DND-41 (cell line): ENCODE data around the gene MOCOS.

Source experiments
- ATAC-seq: fragments of 200-7000 bp; cut with Tn5 transposase; 3 replicates; pipeline ENCODE4 v1.9.1; 2021; ENCODE audit warnings: low read depth; ENCODE audit not compliant: insufficient read depth
- DNase-seq: peaks from one replicate; pipeline ENCODE4 v3.0.0-alpha.2; 2020
- H2AFZ ChIP-seq: 2 replicates; pipeline ENCODE4 v1.6.0; 2012; ENCODE audit warnings: low read depth, low read length
- H3K27ac ChIP-seq: 2 replicates; pipeline ENCODE4 v1.5.1; 2012; ENCODE audit warnings: low read length, inconsistent platforms
- H3K27me3 ChIP-seq: fragments of 200-600 bp; sonication (generic); 2 replicates; pipeline ENCODE4 v1.6.0; 2012; ENCODE audit warnings: low read length, mild to moderate bottlenecking, inconsistent platforms; ENCODE audit not compliant: insufficient read depth, poor library complexity
- H3K36me3 ChIP-seq: 2 replicates; pipeline ENCODE4 v1.5.1; 2012; ENCODE audit warnings: low read length, inconsistent platforms; ENCODE audit not compliant: insufficient read depth
- H3K4me1 ChIP-seq: 2 replicates; pipeline ENCODE4 v1.5.1; 2012; ENCODE audit warnings: mild to moderate bottlenecking, low read length; ENCODE audit not compliant: insufficient read depth
- H3K4me2 ChIP-seq: 2 replicates; pipeline ENCODE4 v1.6.0; 2012; ENCODE audit warnings: mild to moderate bottlenecking, moderate library complexity, low read length, inconsistent platforms; ENCODE audit not compliant: insufficient read depth
- H3K4me3 ChIP-seq, 2 experiments: fragments of 200-600 bp in 1 of 2; shearing (Covaris generic) in 1 of 2; 2 replicates each; pipeline ENCODE4 v1.5.1; 2012 to 2016; ENCODE audit warnings: inconsistent platforms in 2 of 2, low read length in 2 of 2, mild to moderate bottlenecking in 2 of 2, low read depth in 1 of 2, moderate library complexity in 1 of 2
- H3K79me2 ChIP-seq: 2 replicates; pipeline ENCODE4 v1.6.0; 2012; ENCODE audit warnings: low read length, inconsistent platforms; ENCODE audit not compliant: insufficient read depth
- H3K9ac ChIP-seq: 2 replicates; pipeline ENCODE4 v1.6.0; 2012; ENCODE audit warnings: low read depth, mild to moderate bottlenecking, inconsistent platforms, low read length, moderate library complexity
- H3K9me3 ChIP-seq: 2 replicates; pipeline ENCODE4 v1.5.1; 2012; ENCODE audit warnings: low read length, moderate library complexity, mild to moderate bottlenecking, inconsistent platforms; ENCODE audit not compliant: insufficient read depth, severe bottlenecking
- H4K20me1 ChIP-seq: 2 replicates; pipeline ENCODE4 v1.6.0; 2012; ENCODE audit warnings: low read length; ENCODE audit not compliant: insufficient read depth
- EZH2 ChIP-seq: IDR thresholded peaks from 3 replicates; pipeline ENCODE4 v1.6.1; 2012; ENCODE audit warnings: borderline replicate concordance, low read depth, mild to moderate bottlenecking, moderate library complexity, low read length, inconsistent platforms; ENCODE audit not compliant: severe bottlenecking
- TF ChIP-seq, protein P1 (sequence below): IDR thresholded peaks from 2 replicates; pipeline ENCODE4 v1.5.1; 2012; ENCODE audit warnings: borderline replicate concordance, low read length, moderate library complexity, mild to moderate bottlenecking; ENCODE audit not compliant: poor library complexity, severe bottlenecking; ENCODE audit errors: extremely low read depth

MOCOS gene

GRCh38 chr18:36309436-36310391 is 122.4 kb downstream of the MOCOS start:
- Histone ChIP-seq H2AFZ (no peak overlapping the region), H4K20me1 (no peaks in the 10 kb centered on the region), H3K79me2 (no peaks in the 10 kb centered on the region), H3K36me3 (no peaks in the 10 kb centered on the region), H3K9me3 (no peaks in the 10 kb centered on the region), H3K9ac (no peak overlapping the region), H3K4me1 (no peaks in the 10 kb centered on the region), H3K27me3 (peaks cover 2% of the 10 kb centered on the region), H3K27ac (no peak overlapping the region), H3K4me3 (no peak overlapping the region), H3K4me2 (no peak overlapping the region)
- DNase-seq (no peak), ATAC-seq (no peak)
- TF ChIP-seq EZH2, result no peak
- TF ChIP-seq, protein P1, sequence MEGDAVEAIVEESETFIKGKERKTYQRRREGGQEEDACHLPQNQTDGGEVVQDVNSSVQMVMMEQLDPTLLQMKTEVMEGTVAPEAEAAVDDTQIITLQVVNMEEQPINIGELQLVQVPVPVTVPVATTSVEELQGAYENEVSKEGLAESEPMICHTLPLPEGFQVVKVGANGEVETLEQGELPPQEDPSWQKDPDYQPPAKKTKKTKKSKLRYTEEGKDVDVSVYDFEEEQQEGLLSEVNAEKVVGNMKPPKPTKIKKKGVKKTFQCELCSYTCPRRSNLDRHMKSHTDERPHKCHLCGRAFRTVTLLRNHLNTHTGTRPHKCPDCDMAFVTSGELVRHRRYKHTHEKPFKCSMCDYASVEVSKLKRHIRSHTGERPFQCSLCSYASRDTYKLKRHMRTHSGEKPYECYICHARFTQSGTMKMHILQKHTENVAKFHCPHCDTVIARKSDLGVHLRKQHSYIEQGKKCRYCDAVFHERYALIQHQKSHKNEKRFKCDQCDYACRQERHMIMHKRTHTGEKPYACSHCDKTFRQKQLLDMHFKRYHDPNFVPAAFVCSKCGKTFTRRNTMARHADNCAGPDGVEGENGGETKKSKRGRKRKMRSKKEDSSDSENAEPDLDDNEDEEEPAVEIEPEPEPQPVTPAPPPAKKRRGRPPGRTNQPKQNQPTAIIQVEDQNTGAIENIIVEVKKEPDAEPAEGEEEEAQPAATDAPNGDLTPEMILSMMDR, result no peak

GRCh38 chr18:36311026-36311570 is 123.8 kb downstream of the MOCOS start:
- Histone ChIP-seq H3K4me2 (no peak overlapping the region), H3K4me3 (no peak overlapping the region), H3K36me3 (no peaks in the 10 kb centered on the region), H3K27me3 (no peaks in the 10 kb centered on the region), H3K4me1 (no peaks in the 10 kb centered on the region), H2AFZ (no peak overlapping the region), H3K9me3 (no peaks in the 10 kb centered on the region), H3K27ac (no peak overlapping the region), H4K20me1 (no peaks in the 10 kb centered on the region), H3K79me2 (no peaks in the 10 kb centered on the region), H3K9ac (no peak overlapping the region)
- DNase-seq (no peak), ATAC-seq (no peak)
- no peak for TF ChIP-seq EZH2
- TF ChIP-seq, protein P1, result no peak

GRCh38 chr18:36312806-36313395 is 125.6 kb downstream of the MOCOS start:
- Histone ChIP-seq H3K36me3 (no peaks in the 10 kb centered on the region), H2AFZ (no peak overlapping the region), H3K4me1 (no peaks in the 10 kb centered on the region), H3K27me3 (no peaks in the 10 kb centered on the region), H3K4me2 (no peak overlapping the region), H3K9me3 (no peaks in the 10 kb centered on the region), H3K27ac (no peak overlapping the region), H4K20me1 (no peaks in the 10 kb centered on the region), H3K79me2 (no peaks in the 10 kb centered on the region), H3K4me3 (no peak overlapping the region), H3K9ac (no peak overlapping the region)
- DNase-seq (no peak), ATAC-seq (no peak)
- no peak for TF ChIP-seq EZH2
- TF ChIP-seq, protein P1, result no peak
